RKO (cell line): ENCODE results near the gene NCF4.

Source experiments
- DNase-seq: peaks from one replicate; pipeline ENCODE4 v3.0.0-alpha.2; 2016; ENCODE audit warnings: low spot score

NCF4 gene

DNA sequence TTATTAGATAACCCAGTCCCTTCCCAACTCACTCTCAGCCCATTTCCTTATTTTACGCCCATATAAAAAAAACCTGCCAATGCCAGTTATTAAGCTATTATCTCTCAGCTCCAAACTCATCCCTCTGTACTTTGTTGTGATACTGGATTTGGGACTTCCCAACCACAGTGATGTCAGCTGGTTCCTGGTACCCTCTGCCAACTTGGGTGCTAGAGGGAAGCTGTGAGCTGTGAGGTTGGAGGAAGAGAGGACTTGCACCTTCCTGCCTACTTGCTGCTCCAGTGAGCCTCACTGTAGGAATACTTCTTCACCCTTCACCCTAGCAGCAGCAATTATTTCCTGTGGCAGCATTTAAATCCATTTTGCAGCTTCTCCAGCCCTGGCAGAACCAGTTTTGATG, 33.5 kb downstream of the NCF4 start:
- DNase-seq = no peak

DNA sequence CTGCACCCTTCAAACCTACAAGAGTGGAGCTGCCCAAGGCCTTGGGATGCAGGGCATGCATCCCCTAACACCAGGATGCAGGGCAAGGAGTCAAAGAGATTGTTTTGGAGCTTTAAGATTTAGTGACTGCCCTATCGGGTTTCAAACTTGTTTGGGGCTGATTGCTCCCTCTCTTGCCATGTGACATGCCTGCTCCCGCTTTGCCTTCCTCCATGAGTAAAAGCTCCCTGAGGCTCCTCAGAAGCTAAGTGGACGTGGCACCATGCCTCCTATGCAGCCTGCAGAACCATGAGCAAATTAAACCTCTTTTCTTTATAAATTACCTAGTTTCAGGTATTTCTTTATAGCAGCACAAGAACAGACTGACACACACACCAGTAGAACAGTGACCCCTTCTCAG, 36.8 kb downstream of the NCF4 start:
- no peak for DNase-seq

DNA sequence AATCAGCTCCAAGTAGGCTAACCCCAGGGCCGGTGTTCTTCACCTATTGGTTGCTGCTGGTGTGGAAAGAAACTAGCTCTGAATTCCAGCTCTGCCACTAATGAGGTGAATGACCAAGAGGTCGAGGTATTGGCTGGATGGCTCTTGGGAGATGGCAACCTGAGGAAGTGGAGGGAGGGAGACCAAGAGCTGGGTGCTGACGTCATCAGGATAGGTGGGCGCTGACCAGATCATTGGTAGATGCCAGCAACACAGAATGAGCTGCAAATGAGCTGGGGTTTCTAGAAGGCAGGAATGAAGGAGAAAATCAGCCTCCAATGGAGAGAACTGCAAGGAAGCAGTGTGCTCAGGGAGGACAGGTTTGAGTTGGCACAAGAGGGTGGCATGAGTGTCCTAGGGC, 37.9 kb downstream of the NCF4 start:
- DNase-seq = no peak

DNA sequence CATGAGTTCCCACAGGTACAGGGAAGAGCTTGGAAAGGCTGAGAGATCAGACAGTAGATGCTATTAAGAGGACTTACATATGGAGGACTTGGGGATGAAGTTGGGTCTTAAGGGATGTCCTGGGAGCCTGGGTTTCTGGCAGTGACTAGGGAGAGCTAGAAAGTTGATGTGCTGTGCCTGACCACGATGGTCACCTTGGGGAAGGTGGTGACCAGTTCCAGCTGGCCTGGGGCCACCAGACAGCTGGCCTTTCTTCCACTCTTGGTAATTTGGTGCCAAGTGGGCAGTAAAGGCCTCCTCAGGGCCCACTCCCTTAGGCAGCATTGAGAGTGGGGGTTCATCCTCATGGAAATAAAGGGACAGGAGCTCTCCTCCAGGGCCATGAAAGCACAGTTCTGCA, 38.7 kb downstream of the NCF4 start:
- no peak for DNase-seq

DNA sequence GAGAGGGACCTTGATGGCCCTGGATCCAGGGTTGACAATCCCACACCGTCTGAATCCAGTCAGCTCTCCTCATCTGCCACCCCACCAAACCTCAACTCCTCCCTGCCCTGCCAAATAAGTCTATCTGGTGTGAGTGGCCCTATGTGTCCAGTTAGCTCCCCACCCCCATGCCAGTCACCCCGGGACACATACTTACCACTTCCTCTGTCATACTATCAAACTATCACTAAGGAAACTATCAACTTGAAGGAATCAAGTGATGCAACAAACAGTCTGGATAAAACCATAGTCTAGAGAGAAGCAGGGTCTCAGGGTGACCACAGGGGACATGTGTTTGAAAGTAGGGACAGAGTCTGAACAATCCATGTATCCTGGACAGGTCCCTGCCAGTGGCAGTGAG, 39.4 kb downstream of the NCF4 start:
- no peak for DNase-seq

DNA sequence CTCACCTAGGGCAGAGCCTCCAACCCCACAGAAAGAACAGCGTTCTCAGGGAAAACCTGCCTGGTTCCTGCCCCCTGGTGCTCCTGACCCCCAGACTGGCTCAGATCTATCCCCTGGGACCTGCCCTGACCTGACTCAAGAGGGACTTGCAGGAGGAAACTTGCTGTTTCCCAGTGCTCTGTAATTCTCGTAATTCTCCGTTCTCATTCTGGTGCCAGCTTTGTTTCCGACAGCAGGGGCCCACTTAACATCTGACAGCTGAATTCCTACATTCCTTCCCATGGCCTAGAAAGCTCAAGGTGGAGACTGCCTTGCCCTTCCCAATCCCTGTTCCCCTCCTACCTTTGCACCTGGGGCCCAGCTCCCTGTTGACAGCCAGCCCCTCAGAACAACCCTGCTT, 40.1 kb downstream of the NCF4 start:
- no peak for DNase-seq

DNA sequence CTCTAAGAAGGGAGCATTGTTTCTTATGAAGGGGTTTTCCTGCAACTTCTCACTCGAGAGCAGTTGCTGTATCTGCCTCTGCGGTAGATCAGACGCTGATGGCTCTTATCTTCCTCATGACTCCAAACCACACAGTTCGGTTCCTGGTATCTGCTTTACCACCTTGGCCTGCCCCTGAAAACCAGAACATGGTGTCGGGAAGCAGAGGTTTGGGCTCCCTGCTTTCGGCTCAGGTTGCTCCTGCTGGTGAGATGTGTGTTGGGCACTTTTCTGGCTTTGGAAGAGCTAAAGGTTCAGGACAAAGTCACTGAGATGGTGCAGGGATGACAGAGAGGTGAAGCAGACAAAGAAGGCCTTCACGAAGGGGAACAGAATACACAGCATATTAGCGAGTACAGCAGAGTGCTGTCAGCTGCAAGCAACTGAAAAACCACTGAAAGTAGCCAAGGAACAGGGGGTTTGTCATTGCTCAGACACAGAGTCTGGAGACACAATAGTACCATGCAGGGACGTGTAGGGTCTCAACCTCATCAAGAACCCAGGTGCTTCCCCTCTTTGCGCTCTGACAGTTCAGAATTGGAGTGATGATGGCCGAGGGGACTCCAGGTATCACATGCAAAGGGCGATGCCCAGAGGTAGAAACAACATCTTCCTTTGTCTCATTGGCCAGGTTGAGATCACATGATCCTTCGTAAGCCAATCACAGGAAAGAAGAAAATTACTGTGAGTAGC, 40.8 kb downstream of the NCF4 start:
- no peak for DNase-seq

DNA sequence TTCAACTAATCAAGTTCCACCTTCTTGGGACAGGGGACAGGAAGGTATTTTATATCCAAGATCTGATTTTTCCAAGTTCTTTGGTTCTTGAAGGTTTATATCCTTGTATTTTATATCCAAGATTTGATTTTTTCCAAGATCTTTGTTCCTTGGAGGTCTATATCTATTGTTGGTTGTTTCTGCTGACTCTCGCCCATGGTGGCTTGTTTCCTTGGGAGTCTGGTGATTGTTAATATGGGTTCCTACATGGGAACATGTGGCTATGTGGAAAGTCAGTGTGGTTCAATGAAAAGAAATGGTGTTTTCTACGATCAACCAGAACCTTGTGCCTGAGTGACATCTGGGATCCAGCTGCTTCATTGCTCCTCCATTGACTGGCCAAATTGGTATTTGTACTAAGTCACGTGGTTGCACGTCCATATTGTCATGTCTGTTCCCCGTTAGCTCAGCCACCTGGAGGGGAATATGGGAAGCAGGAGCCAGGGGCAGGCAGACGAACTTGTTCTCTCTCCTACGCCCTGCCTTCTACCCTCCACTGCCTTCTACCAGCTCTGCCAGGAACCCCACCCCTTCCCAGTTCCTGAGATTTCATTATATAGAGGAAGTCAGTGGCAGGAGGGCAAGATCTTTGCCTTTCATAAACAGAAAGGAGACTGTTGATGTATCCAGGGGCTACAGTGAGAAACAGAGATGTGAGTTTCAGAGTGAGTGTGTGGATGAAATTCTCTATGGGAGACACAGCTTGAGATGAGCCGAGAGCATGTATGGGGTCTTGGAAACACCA, 41.5 kb downstream of the NCF4 start:
- no peak for DNase-seq

DNA sequence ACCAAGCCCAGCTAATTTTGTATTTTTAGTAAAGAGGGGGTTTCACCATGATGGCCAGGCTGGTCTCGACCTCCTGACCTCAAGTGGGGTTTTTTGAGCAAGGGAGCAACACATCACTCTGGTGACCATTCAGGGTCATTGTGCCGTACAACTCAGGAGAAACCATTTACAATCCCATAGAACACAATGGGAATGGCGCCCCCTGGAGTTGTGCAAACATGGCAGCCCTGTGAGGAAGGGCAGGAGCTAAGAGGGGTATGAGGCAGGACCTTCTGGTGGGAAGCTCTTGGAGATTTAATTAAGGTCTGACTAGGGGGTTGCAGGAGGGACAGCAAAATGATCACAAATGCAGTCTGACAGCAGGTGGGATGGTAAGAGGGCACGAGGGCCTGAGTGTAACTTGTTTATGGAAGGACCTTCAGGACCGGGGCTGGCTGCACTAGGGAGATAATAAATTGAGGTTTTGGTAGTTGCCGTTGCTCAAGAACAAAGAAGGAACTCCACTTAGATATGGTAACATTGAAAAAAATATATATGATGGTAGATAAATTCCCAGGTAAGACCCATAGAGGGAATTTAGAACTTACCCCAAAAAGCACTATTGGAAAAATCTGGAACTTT, 43.6 kb downstream of the NCF4 start:
- DNase-seq = no peak

DNA sequence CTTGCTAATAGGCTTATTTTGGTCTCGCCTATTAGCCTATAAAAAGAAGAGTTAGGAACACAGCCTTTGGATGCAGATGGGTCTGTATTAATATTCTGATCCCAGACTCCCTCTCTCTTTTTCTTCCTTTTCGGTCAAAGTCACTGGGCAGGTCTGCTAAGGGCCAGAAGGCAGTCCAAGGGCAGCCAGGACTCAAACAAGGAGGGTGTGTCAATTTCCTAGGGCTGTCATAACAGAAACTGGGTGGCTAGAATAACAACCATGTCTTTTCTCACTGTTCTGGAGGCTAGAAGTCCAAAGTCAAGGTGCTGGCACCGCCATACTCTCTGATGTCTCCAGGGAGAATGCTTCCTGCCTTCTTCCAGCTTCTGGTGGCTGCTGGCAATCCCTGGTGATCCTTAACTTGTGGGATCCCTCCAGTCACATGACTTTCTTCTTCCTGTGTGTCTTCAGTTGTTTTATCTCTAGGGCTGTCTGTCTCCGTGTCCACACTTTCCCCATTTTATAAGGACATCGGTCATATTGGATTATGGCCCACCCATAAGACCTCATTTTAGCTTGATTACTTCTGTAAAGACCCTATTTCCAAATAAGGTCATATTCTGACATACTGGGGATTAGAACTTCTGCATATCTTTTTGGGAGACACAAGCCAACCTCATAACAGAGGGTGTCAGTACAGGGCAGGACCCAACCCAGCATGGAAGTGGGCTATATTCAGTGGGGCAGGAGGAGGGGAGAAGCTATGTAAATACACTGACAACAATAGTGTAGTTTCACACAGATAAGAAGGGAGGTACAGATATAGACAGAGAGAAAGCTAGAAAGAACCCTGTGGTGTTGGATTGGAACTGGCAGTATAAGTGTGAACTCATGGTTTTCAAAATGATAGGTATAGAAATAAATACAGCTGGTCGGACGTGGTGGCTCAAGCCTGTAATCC, 46.7 kb downstream of the NCF4 start:
- DNase-seq = no peak

DNA sequence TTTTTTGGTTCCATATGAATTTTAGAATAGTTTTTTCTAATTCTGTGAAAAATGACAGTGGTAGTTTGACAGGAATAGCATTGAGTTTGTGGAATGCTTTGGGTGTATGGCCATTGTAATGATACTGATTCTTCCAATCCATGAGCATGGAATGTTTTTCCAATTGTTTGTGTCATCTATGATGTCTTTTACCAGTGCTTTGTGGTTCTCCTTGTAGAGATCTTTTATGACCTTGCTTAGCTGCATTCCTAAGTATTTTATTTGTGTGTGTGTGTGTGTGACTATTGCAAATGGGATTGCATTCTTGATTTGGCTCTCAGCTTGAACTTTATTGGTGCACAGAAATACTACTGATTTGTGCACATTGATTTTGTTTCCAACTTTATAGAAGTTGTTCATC, 49.7 kb downstream of the NCF4 start:
- DNase-seq = no peak

DNA sequence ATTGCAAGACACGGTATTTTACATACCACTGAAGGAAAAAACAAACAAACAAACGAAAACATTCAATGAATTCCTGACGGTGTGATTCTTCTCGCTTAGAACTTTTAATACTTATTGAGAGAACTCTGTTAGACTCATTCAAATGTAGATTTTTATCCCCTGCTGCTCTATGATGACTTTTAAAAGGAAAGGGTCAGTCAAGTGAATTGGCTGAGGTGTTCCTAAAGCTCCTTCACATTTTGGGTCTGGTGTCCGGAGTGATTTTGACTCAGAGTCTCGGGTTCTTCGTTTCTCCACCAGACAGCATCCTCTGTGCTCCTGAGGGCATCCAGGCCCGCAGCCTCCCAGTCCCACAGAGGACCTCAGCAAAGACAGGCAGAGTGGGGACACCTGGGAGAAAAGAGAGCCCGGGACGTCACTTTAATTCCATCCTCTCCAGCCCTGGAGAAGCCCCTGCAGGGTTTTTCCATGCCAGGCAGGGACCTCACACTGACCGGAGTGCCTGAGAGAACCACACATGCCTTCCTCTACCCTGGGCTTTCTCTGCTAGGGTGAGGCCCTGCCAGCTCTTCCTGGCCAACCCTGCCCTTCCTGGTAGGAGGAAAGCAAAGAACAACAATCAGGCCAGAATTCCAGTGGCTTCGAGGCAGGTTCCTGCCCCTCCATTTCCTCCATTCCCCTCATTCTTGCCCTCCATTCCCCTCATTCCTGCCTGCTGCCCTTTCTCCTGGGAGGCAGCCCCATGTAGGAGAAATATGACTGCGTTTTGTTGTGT, 51.3 kb downstream of the NCF4 start:
- DNase-seq = no peak

DNA sequence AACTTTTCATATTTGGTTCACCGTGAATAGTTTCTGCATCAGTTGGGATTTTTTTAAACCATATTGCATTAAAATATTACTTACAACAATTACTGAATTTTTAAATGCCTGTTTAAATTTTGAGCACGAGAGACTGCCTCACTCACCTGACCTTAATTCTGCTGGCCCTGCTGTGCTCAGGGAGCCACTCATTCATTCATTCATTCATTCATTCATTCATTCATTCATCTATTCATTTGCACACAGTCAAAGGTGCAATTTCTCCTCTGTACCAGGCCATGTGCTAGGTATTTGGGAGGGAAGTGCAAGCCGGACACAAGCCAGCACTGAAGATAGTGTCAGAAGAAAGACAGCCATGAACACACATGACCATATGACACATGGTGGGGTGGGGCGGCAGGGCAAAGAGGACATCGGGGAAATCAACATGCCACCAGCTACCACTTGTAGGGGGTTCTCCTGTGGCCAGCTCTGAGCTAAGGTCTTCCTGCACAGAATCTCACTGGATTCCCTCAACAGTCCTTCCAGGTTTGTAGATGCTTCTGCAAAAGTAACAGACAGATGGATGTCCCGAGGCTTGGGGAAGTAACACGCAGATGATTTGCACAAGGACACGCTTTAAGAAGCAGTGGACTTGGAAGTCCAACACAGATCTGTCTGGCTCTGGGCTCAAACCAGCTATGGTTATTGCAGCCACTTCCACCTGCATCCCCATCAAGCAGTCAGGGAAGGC, 52.1 kb downstream of the NCF4 start:
- DNase-seq = no peak

DNA sequence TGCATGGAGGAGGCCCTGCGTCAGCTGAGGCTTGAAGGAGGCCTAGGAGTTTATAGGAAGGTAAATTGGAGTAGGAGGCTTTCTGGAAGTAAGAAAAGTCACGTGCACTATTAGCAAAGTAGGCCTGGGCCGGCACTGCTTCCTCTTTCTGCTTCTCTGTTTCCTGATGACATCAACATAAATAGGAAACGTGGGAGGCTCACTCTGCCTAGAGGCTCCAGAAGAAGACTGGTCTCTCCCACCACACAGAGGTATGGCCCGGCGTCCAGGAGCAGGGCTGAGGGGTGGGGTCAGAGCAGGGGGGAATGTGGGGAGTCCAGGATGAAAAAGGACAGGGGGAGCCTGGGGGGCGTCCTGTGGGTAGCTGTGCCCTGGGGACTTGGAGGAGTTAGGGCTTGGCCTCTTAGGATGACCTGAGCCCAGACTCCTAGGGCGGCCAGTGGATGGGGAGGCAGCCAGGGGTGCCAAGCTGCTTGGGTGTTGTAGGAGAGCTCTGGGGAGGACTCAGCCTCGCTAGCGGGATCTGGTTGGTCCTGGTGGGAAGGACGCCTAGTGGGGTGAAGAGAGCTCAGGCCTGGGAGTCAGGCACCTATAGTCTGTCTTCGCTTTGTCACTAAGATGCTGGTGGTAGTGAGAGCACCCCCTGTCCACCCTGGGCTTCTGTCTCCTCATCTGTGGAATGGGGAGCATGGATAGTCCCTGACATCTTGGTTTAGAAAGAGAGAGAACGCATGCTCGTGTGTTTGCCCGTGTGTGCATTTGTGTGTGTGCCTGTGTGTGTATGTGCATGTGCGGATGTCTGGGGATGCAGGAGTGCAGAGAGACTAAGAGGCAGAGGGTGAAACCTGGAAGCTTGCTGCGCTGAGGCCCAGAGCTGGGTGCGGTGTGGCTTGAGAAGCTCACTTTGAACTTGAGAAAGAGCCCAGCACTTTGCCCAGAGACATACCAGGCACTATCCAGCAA, 52.9 kb downstream of the NCF4 start, which contains the start of gene CSF2RB:
Gene CSF2RB, plus strand, starts transcription at position 202 of the 963 bp plus-strand sequence. CDS start 8,580 bp downstream, outside the sequence.
- DNase-seq = no peak

DNA sequence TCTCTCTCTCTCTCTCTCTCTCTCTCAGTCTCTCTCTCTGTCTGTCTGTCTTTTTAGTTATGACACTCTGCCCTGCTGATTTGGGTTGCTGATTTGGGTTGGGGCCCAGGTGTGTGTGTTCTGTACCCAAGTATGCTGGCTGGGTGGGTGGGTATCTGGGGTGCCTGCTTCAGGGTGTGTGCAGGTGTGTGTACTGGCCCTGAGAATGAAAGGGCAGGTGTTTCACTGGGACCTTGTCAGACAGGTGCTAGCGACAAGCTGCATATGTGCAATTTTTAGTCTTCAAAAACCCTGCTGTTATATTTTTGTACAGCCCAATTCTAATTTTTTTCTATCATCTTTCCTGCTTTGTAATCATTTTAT, 53.6 kb downstream of the NCF4 start:
- DNase-seq = no peak

DNA sequence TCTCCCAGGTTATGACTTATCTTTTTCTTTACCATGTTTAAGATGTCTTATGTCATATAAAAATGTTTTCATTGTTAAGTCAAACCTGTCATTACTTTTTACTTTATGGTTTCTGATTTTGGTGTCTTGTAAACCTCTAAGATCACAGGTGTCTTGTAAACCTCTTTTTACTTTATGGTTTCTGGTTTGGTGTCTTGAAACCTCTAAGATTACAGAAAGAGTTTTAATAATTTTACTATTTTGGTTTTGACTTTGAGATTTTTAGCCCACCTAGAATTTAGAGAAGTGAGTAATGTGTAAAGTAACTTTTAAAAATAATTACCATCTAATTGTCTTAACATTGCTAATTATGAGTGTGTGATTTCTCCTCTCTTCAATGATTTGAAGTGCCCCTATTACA, 55.2 kb downstream of the NCF4 start:
- DNase-seq = no peak

DNA sequence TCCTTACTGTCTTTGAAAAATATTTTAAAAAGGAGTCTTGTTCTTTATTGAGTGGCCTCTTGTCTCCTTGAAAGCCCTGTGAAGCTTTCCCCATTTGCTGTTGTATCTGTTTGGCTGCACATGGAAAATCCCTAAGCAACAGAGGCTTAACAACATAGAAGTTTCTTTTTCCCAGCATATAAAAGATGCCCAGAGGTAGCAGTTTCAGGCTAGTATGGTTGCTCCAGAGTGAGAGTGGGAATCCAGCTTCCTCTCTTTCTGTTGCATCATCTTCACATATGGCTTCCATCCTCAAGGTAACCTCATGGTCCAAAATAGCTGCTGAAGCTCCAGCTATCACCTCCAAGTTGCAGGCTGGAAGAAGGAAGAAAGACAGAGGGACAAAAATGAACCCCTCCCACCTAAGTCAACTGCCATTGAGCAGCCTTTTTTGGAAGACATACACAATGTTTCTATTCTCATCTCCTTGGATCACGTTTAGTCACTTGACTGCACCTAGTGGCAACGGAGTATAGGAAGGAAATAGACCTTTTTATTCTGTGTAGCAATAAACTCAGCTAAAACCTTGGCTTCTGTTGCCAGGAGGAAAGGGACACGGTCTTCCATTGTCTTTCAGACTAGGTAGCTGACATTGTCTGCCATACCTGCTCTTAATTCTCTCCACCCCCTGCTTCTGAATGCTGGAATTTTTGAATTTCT, 57.9 kb downstream of the NCF4 start:
- DNase-seq = no peak

DNA sequence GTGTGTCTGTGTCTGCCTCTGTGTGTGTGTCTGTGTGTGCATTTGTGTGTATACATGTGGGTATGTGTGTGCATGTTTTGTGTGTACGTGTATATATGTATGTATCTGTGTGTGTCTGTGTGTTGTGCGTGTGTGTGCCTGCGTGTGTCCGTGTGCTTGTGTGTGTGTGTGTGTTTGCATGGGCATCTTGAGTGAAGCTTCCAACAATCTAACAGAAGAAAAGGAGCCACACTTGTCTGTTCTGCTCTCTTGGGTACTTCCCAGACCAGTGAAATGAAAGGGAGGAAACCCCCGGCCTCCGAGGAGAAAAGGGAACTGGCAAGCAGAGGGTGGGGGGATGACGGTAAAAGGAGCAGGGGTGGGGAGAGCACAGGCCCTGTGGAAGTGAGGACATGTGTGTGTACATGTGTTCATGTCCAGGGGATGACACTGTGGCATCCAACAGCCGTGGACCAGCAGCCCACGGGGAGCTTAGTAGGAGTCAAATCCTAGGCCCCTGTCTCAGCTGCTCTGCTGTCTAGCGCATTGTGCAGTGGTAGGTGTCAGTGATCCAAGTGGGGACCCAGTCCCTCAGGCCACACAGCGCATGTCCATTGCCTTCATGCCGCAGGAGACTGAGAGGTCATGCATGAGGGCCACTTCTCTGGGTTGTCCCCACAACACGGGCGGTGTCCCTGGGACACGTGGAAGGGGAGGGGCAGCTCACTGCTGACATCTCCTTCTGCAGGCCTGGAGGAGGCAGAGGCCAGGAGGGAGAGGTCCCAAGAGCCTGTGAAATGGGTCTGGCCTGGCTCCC, 60.7 kb downstream of the NCF4 start:
- no peak for DNase-seq
